Measurements from ENCODE around the gene ANXA7. TPM values are rescaled to one million over a fixed set of nuclear protein-coding genes. Genes with fewer than 3 reads are reported as not detected.

Gene ANXA7
- total and polyA plus RNA-seq, 10 of the 15 experiments (the other 5 are each of a cell fraction or from before 2014, with no cell fraction given): 70.6 to 184 (median 113) TPM

- TF ChIP-seq REST (IDR thresholded peaks at IDR 0.05; ENCODE audit: low read depth, low read length): no peak
- TF ChIP-seq SIX5 (IDR thresholded peaks at IDR 0.05; ENCODE audit: low read depth, low read length, severe bottlenecking): peak; percentile 13
- TF ChIP-seq ZBTB40 (IDR thresholded peaks at IDR 0.05; ENCODE audit: borderline replicate concordance): no peak
- peak; percentile 18 for TF ChIP-seq BCL3 (IDR thresholded peaks at IDR 0.05; ENCODE audit: borderline replicate concordance, insufficient read depth, low read depth, low read length, poor library complexity, severe bottlenecking)
- peak; percentile 85 for TF ChIP-seq LARP7 (IDR thresholded peaks at IDR 0.05)
- peak; percentile 76 for TF ChIP-seq CHD2 (IDR thresholded peaks at IDR 0.05; ENCODE audit: borderline replicate concordance, low read depth, low read length)
- TF ChIP-seq IRF5 (IDR thresholded peaks at IDR 0.05; ENCODE audit: borderline replicate concordance): no peak
- TF ChIP-seq SUPT20H (IDR thresholded peaks at IDR 0.05; ENCODE audit: borderline replicate concordance, control insufficient read depth, low read depth, low read length): no peak
- TF ChIP-seq ZNF384 (IDR thresholded peaks at IDR 0.05; ENCODE audit: borderline replicate concordance, low read depth, low read length): no peak
- no peak for TF ChIP-seq ELK1 (IDR thresholded peaks at IDR 0.05; ENCODE audit: low read depth, low read length)
- no peak for TF ChIP-seq ZNF24 (IDR thresholded peaks at IDR 0.05)
- TF ChIP-seq NFIC (IDR thresholded peaks at IDR 0.05; ENCODE audit: low read depth, low read length): no peak
- no peak for TF ChIP-seq ZNF217 (IDR thresholded peaks at IDR 0.05)
- no peak for TF ChIP-seq HDAC6 (IDR thresholded peaks at IDR 0.05; ENCODE audit: unreplicated experiment)
- TF ChIP-seq RUNX3 (IDR thresholded peaks at IDR 0.05; ENCODE audit: low read length): no peak; the same call in 1 of the 2 replicates
Observed at GRCh38 chr10:73413528-73414229, at the start of gene ANXA7 (continued).
